GM19395 (cell line): ENCODE results near the gene DDX25.
"Not testable (repeated sequence)": the region's sequence is repeated elsewhere in the genome, so short reads cannot be mapped to it uniquely, and the experiment has no call there.

Source experiments
- ATAC-seq: cut with Tn5 transposase; IDR thresholded peaks from one replicate; pipeline ENCODE4 v1.9.1; 2021; ENCODE audit warnings: mild to moderate bottlenecking, moderate library complexity; ENCODE audit not compliant: unreplicated experiment

DDX25 gene

DNA sequence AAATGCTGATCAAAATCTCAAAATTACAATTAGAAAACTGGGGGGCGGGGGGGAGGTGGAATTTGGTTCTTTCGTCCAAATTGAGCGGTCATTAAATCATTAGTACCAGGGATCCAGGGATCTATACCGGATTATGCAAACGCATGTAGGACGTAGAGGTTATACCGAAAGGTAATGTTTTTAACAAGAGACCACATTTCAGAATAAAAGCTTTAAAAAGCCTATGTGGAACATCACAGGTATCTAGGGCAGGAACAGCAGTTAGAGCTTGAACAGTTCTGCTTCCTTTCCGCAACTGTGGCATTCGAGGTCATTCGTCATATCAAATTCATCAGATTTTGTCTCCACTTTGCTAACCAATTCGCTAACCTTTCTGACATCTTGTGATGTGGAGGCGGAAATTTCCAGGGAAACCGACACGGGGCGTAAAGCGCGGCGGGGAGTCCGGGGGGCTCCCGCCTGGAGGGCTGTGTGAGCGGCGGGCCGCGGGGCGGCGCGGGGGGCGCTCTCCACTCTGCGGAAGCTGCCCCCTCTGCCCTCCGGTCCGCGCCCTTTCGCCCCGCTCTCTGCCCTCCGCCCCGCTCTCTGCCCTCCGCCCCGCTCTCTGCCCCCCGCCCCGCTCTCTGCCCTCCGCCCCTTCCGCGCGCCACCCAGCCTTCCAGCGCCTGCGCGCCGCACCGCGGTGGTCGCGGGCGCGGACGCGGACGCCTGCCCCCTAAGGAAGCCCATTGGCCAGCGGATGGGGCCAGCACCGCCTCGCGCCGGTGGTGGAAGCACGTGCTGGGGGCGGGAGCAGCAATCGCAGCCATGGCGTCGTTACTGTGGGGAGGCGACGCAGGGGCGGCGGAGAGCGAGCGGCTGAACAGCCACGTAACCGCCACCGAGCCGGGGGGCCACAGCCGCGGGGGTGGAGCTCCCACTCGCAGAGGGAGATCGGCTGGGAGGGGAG is at the start of gene DDX25:
TSS of gene DDX25 (plus strand) at position 798 of the 949 bp plus-strand sequence. CDS start at position 808, 10 bp downstream.
- ATAC-seq = no peak

DNA sequence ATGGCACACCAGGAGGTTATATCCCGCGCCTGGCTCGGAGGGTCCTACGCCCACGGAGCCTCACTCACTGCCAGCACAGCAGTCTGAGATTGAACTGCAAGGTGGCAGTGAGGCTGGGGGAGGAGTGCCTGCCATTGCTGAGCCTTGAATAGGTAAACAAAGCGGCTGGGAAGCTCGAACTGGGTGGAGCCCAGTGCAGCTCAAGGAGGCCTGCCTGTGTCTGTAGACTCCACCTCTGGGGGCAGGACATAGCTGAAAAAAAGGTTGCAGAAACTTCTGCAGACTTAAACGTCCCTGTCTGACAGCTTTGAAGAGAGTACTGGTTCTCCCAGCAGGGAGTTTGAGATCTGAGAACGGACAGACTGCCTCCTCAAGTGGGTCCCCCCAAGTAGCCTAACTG is 46.6 kb upstream of the DDX25 start:
- not testable (repeated sequence) for ATAC-seq

DNA sequence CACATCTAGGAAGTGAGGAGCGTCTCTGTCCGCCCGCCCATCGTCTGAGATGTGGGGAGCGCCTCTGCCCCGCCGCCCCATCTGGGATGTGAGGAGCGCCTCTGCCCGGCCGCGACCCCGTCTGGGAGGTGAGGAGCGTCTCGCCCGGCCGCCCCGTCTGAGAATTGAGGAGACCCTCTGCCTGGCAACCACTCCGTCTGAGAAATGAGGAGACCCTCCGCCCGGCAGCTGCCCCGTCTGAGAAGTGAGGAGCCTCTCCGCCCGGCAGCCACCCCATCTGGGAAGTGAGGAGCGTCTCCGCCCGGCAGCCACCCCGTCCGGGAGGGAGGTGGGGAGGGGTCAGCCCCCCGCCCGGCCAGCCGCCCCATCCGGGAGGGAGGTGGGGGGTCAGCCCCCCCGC is 41.5 kb upstream of the DDX25 start:
- not testable (repeated sequence) for ATAC-seq

- ATAC-seq = not testable (repeated sequence)
Measured at GRCh38 chr11:125865354-125865753, 39.0 kb upstream of the DDX25 start.

- ATAC-seq = no peak
Measured at GRCh38 chr11:125869521-125869920, 34.8 kb upstream of the DDX25 start.

DNA sequence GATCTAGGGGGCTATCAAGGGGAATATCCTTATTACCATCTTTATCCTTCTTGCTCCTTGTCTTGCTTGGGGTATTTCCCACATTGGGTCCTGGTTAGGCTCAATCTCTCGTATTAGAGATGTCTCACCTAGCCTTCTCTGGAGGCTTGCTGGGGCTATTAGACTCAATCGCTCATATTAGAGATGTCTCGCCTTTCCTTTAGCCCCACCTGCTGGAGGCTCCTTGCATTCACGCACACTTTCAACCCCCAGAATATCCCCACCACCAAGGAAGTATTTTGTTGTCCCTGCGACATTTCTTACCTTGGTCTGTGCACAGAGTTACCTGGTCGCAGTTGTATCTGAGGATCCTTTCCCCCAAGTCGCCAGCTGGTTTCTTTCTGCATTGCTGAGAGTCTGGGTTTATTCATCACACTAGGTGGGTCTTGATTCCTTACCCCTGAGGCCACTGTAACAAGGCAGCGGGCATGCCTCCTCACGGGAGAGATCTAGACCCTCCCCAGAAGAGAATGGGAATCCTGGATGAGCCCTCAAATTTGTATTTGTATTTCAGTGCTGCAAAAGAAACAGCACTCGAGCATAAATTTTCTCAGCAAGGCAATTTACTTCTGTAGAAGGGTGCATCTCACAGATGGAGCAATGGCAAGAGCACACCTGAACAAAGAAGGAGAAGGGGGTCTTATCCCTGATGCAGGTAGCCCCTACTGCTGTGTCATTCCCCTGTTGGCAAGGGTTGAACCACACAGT is 32.7 kb upstream of the DDX25 start:
- ATAC-seq = no peak

GRCh38 chr11:125872138-125872491 is 32.2 kb upstream of the DDX25 start:
- no peak for ATAC-seq

DNA sequence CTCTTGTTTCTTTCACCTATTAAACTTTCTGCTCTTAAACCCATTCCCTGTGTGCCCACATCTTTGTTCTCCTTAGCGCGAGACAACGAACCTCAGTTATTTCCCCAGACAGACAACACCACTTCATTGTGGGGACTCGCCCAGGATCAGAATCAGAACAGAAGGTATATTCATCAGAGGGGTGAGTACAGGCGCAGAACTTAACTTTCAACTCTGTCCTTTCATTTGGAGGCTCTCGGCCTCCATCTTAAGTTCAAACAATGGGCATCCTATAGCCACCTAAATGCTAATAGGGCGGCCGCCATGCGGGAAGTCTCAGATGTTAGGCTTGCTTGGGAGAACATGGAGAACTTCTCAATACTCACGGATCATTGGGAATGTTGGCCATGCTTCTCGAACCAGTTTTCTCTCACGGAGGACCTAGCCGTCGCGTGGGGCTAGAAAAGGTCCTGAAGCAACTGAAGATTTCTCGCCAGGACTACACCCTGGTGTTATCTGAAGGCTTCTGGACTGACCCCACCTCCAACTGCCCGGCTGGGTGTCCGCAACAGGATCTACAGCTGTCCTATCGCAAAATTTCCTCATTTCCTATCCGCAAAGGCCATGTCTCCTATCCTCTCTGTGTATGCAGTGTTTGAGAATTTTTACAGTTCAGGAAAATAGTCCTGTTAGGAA is 30.3 kb upstream of the DDX25 start:
- no peak for ATAC-seq

- peak; percentile 84 for ATAC-seq
Measured at GRCh38 chr11:125874556-125875124, 29.7 kb upstream of the DDX25 start.

GRCh38 chr11:125881291-125881690 is 23.0 kb upstream of the DDX25 start:
- no peak for ATAC-seq

DNA sequence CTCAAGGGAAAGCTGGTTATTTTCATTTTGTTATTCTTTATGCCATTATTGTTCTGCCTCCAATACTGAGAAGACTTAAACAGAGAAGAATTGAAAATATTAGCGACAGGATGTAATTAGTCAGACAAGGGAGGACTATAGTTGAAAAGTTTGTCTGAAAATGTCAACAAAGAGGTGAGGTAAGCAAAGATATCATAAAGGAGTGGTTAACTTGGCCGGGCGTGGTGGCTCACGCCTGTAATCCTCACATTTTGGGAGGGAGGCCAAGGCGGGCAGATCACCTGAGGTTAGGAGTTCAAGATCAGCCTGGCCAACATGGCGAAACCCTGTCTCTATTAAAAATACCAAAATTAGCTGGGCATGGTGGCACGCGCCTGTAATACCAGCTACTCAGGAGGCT is 20.9 kb upstream of the DDX25 start:
- ATAC-seq = no peak

- ATAC-seq = peak; percentile 44
Measured at GRCh38 chr11:125886997-125887372, 17.3 kb upstream of the DDX25 start.

GRCh38 chr11:125887373-125888324 is 16.7 kb upstream of the DDX25 start, which contains the start of gene HYLS1:
Gene HYLS1 (plus strand): TSS chr11:125887668. CDS start chr11:125899369, 11,701 bp downstream.
- ATAC-seq = peak; percentile 90

DNA sequence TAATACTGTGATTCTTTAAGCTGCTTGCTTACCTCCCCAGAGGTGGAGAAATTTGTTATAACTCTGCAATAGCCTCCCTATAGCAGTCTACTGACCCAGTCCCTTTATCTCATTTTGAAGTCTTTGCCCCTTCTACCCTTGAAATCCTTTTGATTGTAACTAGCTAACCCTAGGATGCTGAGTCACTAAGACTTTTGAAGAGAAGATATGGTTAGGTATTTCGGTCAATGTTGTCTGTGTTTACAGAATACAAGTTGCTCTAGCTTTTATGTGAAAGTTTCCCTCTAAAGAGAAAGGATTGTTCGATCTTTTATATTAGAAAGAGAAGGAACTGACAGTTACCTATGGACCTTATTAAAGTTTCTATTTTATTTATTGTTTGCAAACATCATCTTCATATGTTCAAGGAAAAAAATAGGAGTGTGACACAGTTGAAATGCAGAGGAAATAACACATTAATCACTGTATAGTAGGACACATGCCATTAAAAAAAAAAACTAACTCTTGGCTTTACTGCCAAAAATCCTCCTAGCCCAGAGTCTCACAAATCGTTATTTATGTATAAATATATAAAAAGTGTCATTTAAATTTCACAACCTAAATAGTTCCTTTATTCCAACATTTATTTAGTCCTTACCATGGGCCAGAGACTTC is 13.7 kb upstream of the DDX25 start:
- no peak for ATAC-seq

GRCh38 chr11:125892071-125892470 is 12.2 kb upstream of the DDX25 start:
- no peak for ATAC-seq

- no peak for ATAC-seq
Measured at GRCh38 chr11:125892994-125893393, 11.3 kb upstream of the DDX25 start.

GRCh38 chr11:125901872-125902271 is 2.4 kb upstream of the DDX25 start:
- no peak for ATAC-seq

- peak; percentile 32 for ATAC-seq
Measured at GRCh38 chr11:125902277-125902926, 1.9 kb upstream of the DDX25 start.
